GM12872 (cell line): Measurements from ENCODE around the gene TMED10.

Experiments
- CTCF ChIP-seq: IDR thresholded peaks from 3 replicates; pipeline ENCODE4 v1.5.1; 2011; ENCODE audit warnings: low read depth, mild to moderate bottlenecking, low read length, moderate library complexity; ENCODE audit not compliant: insufficient read depth

The TMED10 gene

GRCh38 chr14:75094896-75095295, 81.5 kb downstream of the TMED10 start:
- TF ChIP-seq CTCF: no peak

- no peak for TF ChIP-seq CTCF
Measured at GRCh38 chr14:75092698-75093097, 83.7 kb downstream of the TMED10 start.

GRCh38 chr14:75091251-75091650, 85.2 kb downstream of the TMED10 start:
- TF ChIP-seq CTCF: no peak

- no peak for TF ChIP-seq CTCF
Measured at GRCh38 chr14:75090353-75090752, 86.1 kb downstream of the TMED10 start.

- TF ChIP-seq CTCF: peak; percentile 74
Measured at GRCh38 chr14:75088566-75089373, 87.6 kb downstream of the TMED10 start.

- no peak for TF ChIP-seq CTCF
Measured at GRCh38 chr14:75088153-75088552, 88.3 kb downstream of the TMED10 start.

- TF ChIP-seq CTCF: no peak
Measured at GRCh38 chr14:75084513-75084912, 91.9 kb downstream of the TMED10 start.
